NB4 (cell line): ENCODE results near the gene PDS5B.
"Not testable (repeated sequence)": the region's sequence is repeated elsewhere in the genome, so short reads cannot be mapped to it uniquely, and the experiment has no call there.

Source experiments
- MYC ChIP-seq: IDR thresholded peaks from 2 replicates; pipeline ENCODE4 v1.6.1; 2011; ENCODE audit warnings: low read depth, low read length
- POLR2A ChIP-seq: IDR thresholded peaks from 2 replicates; pipeline ENCODE4 v1.6.1; 2011; ENCODE audit warnings: mild to moderate bottlenecking; ENCODE audit not compliant: insufficient read length; ENCODE audit errors: extremely low read depth
- TF ChIP-seq, protein P1 (sequence below): IDR thresholded peaks from one replicate; pipeline ENCODE4 v1.5.1; 2012; ENCODE audit warnings: low read depth, low read length
- TF ChIP-seq, protein P2 (sequence below): IDR thresholded peaks from 2 replicates; pipeline ENCODE4 v1.6.1; 2011; ENCODE audit warnings: low read depth, low read length

DNA sequence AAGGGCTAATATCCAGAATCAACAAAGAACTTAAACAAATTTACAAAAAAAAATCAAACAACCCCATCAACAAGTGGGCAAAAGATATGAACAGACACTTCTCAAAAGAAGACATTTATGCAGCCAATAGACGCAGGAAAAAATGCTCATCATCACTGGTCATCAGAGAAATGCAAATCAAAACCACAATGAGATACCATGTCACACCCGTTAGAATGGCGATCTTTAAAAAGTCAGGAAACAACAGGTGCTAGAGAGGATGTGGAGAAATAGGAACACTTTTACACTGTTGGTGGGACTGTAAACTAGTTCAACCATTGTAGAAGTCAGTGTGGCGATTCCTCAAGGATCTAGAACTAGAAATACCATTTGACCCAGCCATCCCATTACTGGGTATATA is 10.6 kb upstream of the PDS5B start:
- TF ChIP-seq, protein P1, sequence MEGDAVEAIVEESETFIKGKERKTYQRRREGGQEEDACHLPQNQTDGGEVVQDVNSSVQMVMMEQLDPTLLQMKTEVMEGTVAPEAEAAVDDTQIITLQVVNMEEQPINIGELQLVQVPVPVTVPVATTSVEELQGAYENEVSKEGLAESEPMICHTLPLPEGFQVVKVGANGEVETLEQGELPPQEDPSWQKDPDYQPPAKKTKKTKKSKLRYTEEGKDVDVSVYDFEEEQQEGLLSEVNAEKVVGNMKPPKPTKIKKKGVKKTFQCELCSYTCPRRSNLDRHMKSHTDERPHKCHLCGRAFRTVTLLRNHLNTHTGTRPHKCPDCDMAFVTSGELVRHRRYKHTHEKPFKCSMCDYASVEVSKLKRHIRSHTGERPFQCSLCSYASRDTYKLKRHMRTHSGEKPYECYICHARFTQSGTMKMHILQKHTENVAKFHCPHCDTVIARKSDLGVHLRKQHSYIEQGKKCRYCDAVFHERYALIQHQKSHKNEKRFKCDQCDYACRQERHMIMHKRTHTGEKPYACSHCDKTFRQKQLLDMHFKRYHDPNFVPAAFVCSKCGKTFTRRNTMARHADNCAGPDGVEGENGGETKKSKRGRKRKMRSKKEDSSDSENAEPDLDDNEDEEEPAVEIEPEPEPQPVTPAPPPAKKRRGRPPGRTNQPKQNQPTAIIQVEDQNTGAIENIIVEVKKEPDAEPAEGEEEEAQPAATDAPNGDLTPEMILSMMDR = not testable (repeated sequence)
- TF ChIP-seq POLR2A, MYC: not testable (repeated sequence)
- TF ChIP-seq, protein P2, sequence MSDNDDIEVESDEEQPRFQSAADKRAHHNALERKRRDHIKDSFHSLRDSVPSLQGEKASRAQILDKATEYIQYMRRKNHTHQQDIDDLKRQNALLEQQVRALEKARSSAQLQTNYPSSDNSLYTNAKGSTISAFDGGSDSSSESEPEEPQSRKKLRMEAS = not testable (repeated sequence)
